HG03108 (cell line): Measurements from ENCODE around the gene PALLD.
"Not testable (repeated sequence)": the region's sequence is repeated elsewhere in the genome, so short reads cannot be mapped to it uniquely, and the experiment has no call there.

Experiments used
- ATAC-seq: cut with Tn5 transposase; IDR thresholded peaks from one replicate; pipeline ENCODE4 v1.9.1; 2021; ENCODE audit warnings: moderate library complexity; ENCODE audit not compliant: unreplicated experiment

The PALLD gene

GRCh38 chr4:168719725-168720124 lies 222.9 kb downstream of the PALLD start:
- no peak for ATAC-seq

GRCh38 chr4:168720396-168720900 lies 223.6 kb downstream of the PALLD start:
- no peak for ATAC-seq

GRCh38 chr4:168722391-168722790 lies 225.5 kb downstream of the PALLD start:
- no peak for ATAC-seq

- ATAC-seq = no peak
These were observed 226.2 kb downstream of the PALLD start for GRCh38 chr4:168723020-168723419.

- no peak for ATAC-seq
These were observed 226.7 kb downstream of the PALLD start for GRCh38 chr4:168723569-168723968.

- no peak for ATAC-seq
These were observed 227.4 kb downstream of the PALLD start for GRCh38 chr4:168724243-168724642.

GRCh38 chr4:168724686-168725411 lies 228.0 kb downstream of the PALLD start:
- ATAC-seq = no peak

- no peak for ATAC-seq
These were observed 229.1 kb downstream of the PALLD start for GRCh38 chr4:168725930-168726329.

GRCh38 chr4:168727181-168727580 lies 230.3 kb downstream of the PALLD start:
- not testable (repeated sequence) for ATAC-seq

- ATAC-seq = no peak
These were observed 234.3 kb downstream of the PALLD start for GRCh38 chr4:168731006-168731636.

GRCh38 chr4:168731706-168732414 lies 235.0 kb downstream of the PALLD start:
- ATAC-seq = no peak

- no peak for ATAC-seq
These were observed 235.9 kb downstream of the PALLD start for GRCh38 chr4:168732714-168733113.

GRCh38 chr4:168734703-168735678 lies 238.1 kb downstream of the PALLD start:
- ATAC-seq = no peak

GRCh38 chr4:168735735-168736134 lies 238.9 kb downstream of the PALLD start:
- no peak for ATAC-seq

GRCh38 chr4:168736860-168737805 lies 240.3 kb downstream of the PALLD start:
- no peak for ATAC-seq

- ATAC-seq = no peak
These were observed 240.9 kb downstream of the PALLD start for GRCh38 chr4:168737806-168738172.

GRCh38 chr4:168739886-168740285 lies 243.0 kb downstream of the PALLD start:
- no peak for ATAC-seq

GRCh38 chr4:168740691-168741090 lies 243.8 kb downstream of the PALLD start:
- ATAC-seq = no peak
